ENCODE data around the gene ZNF219. TPM values are rescaled to one million over a fixed set of nuclear protein-coding genes. Genes with fewer than 3 reads are reported as not detected.

ZNF219 gene
- total and polyA plus RNA-seq, 12 donors = 14.3 to 169 (median 104) TPM

GRCh38 chr14:21103411-21103709, 4.9 kb upstream of the ZNF219 start:
- no peak for DNase-seq
- Histone ChIP-seq H3K36me3 (replicated peaks in 1 of 2) (no peaks in the 10 kb centered on the region), H3K4me1 (replicated peaks in 1 of 2) (peaks cover 41 to 50% of the 10 kb centered on the region in 2 donors), H3K27ac (peak overlapping the region; percentile 94 to 99 (median 97)), H3K27me3 (no peaks in the 10 kb centered on the region), H3K9me3 (replicated peaks in 1 of 3) (no peaks in the 10 kb centered on the region), H3K4me3 (peak overlapping the region in 2 of 4 donors; percentile 44 to 65)
- WGBS, 4 donors = 0 to 1% (median 1%) methylated on average over 9 of the region's 9 CpGs
- intact Hi-C loops (cut with DNase I) = no loop called here
- no peak for TF ChIP-seq CTCF (IDR thresholded peaks at IDR 0.05)
- TF ChIP-seq POLR2A (IDR thresholded peaks at IDR 0.05) = no peak

- no peaks in the 10 kb centered on the region for H3K36me3 ChIP-seq (replicated peaks in 1 of 2)
- peak overlapping the region in 4 of 5 donors; percentile 94 to 99 (median 98) for H3K27ac ChIP-seq
- TF ChIP-seq POLR2A (IDR thresholded peaks at IDR 0.05) (no peak), CTCF (IDR thresholded peaks at IDR 0.05) (no peak)
- 14 to 21% (median 19%) methylated on average over 9 of the region's 9 CpGs for WGBS, 4 donors
- peak overlapping the region in 2 of 4 donors; percentile 44 to 65 for H3K4me3 ChIP-seq
- H3K4me1 ChIP-seq (replicated peaks in 1 of 2) = peaks cover 41 to 50% of the 10 kb centered on the region in 2 donors
- H3K27me3 ChIP-seq = no peaks in the 10 kb centered on the region
- peak in 1 of 7 donors; percentile 22 for DNase-seq
- no peaks in the 10 kb centered on the region for H3K9me3 ChIP-seq (replicated peaks in 1 of 3)
- intact Hi-C loops (cut with DNase I) = no loop called here
These were observed 4.3 kb upstream of the ZNF219 start for GRCh38 chr14:21102521-21103410.

GRCh38 chr14:21101802-21102413, 3.5 kb upstream of the ZNF219 start:
- DNase-seq = no peak
- H3K27me3 ChIP-seq = no peaks in the 10 kb centered on the region
- no peaks in the 10 kb centered on the region for H3K9me3 ChIP-seq (replicated peaks in 1 of 3)
- TF ChIP-seq POLR2A (IDR thresholded peaks at IDR 0.05) (no peak), CTCF (IDR thresholded peaks at IDR 0.05) (no peak)
- no peak overlapping the region for H3K27ac ChIP-seq
- WGBS, 4 donors = 82 to 91% (median 90%) methylated on average over 5 to 8 of the region's 8 CpGs
- no peak overlapping the region for H3K4me3 ChIP-seq
- peaks cover 42 to 50% of the 10 kb centered on the region in 2 donors for H3K4me1 ChIP-seq (replicated peaks in 1 of 2)
- intact Hi-C loops (cut with DNase I) = no loop called here
- no peaks in the 10 kb centered on the region for H3K36me3 ChIP-seq (replicated peaks in 1 of 2)

GRCh38 chr14:21100931-21101330, 2.5 kb upstream of the ZNF219 start, which contains the start of gene TMEM253:
TSS of gene TMEM253 (plus strand) at chr14:21101066. CDS start at chr14:21101344, 278 bp downstream.
- Histone ChIP-seq H3K4me1 (replicated peaks in 1 of 2) (peaks cover 38 to 47% of the 10 kb centered on the region in 2 donors), H3K27me3 (no peaks in the 10 kb centered on the region), H3K4me3 (no peak within 1 kb of the TSS), H3K36me3 (replicated peaks in 1 of 2) (no peaks in the 10 kb centered on the region), H3K27ac (peak within 1 kb of the TSS in 3 of 5 donors; percentile 88 to 95 (median 91)), H3K9me3 (replicated peaks in 1 of 3) (no peaks in the 10 kb centered on the region)
- TF ChIP-seq CTCF (IDR thresholded peaks at IDR 0.05) = no peak
- TF ChIP-seq POLR2A (IDR thresholded peaks at IDR 0.05) = no peak
- intact Hi-C loops (cut with DNase I) = no loop called here
- 88 to 94% (median 92%) methylated on average over 5 of the region's 5 CpGs for WGBS, 4 donors
- DNase-seq = no peak
